Liver (tissue), 9 donors: ENCODE measurements around the gene OLFML1. TPM values are rescaled to one million over a fixed set of nuclear protein-coding genes. Genes with fewer than 3 reads are reported as not detected.
A peak's percentile ranks its signal among the peaks of the same experiment; 100 is the strongest.

Source experiments
- DNase-seq: peaks from one replicate; pipeline ENCODE4 v3.0.0-alpha.2; 2017; ENCODE audit warnings: low spot score
- H3K27ac ChIP-seq, 2 donors: one replicate each; pipeline ENCODE4 v1.7.0; 2013; ENCODE audit warnings: inconsistent platforms in 2 of 2, low read length in 2 of 2, control low read depth in 1 of 2, low read depth in 1 of 2, mild to moderate bottlenecking in 1 of 2
- H3K27me3 ChIP-seq, 4 donors: one replicate each; pipeline versions ENCODE4 v1.6.1 to v1.7.0; 2013; ENCODE audit warnings: low read length in 3 of 4, inconsistent platforms in 1 of 4, mild to moderate bottlenecking in 1 of 4, moderate library complexity in 1 of 4; ENCODE audit not compliant: control insufficient read depth in 4 of 4, insufficient read depth in 4 of 4
- H3K36me3 ChIP-seq, 4 donors: one replicate each; pipeline versions ENCODE4 v1.6.1 to v1.7.0; 2013; ENCODE audit warnings: low read length in 3 of 4, mild to moderate bottlenecking in 3 of 4, low read depth in 1 of 4, moderate library complexity in 1 of 4; ENCODE audit not compliant: control insufficient read depth in 4 of 4, insufficient read depth in 3 of 4
- H3K4me1 ChIP-seq, 4 donors: one replicate each; pipeline versions ENCODE4 v1.6.1 to v1.7.0; 2013; ENCODE audit warnings: low read length in 3 of 4, mild to moderate bottlenecking in 3 of 4, moderate library complexity in 1 of 4; ENCODE audit not compliant: control insufficient read depth in 4 of 4, insufficient read depth in 4 of 4
- H3K4me3 ChIP-seq, 3 donors: one replicate each; pipeline versions ENCODE4 v1.6.1 to v1.7.0; 2013; ENCODE audit warnings: low read length in 3 of 3, control low read depth in 1 of 3, low read depth in 1 of 3, mild to moderate bottlenecking in 1 of 3
- H3K9ac ChIP-seq, 2 donors: one replicate each; pipeline ENCODE4 v1.7.0; 2013; ENCODE audit warnings: low read length in 2 of 2, mild to moderate bottlenecking in 2 of 2, moderate library complexity in 2 of 2, control low read depth in 1 of 2, low read depth in 1 of 2
- H3K9me3 ChIP-seq, 4 donors: one replicate each; pipeline versions ENCODE4 v1.6.1 to v1.7.0; 2013; ENCODE audit warnings: low read length in 3 of 4; ENCODE audit not compliant: control insufficient read depth in 4 of 4
- EGR1 ChIP-seq, 2 donors: IDR thresholded peaks; 2 replicates each; pipeline ENCODE4 v1.6.1; 2016 to 2018; ENCODE audit warnings: antibody characterized with exemption in 2 of 2, low read depth in 2 of 2
- FOXA1 ChIP-seq: IDR thresholded peaks from 2 replicates; pipeline ENCODE4 v1.6.1; 2016; ENCODE audit warnings: antibody characterized with exemption
- GABPA ChIP-seq, 2 donors: IDR thresholded peaks in 1 of 2; conservative IDR thresholded peaks in 1 of 2; 2 replicates each; pipeline ENCODE4 v1.6.1; 2016; ENCODE audit warnings: antibody characterized with exemption in 2 of 2, mild to moderate bottlenecking in 1 of 2, moderate library complexity in 1 of 2
- HNF4A ChIP-seq, 2 donors: conservative IDR thresholded peaks; 2 replicates each; pipeline ENCODE4 v1.6.1; 2016; ENCODE audit warnings: antibody characterized with exemption in 2 of 2, mild to moderate bottlenecking in 2 of 2
- HNF4G ChIP-seq: IDR thresholded peaks from 2 replicates; pipeline ENCODE4 v1.6.1; 2016; ENCODE audit warnings: antibody characterized with exemption
- JUND ChIP-seq, 2 donors: IDR thresholded peaks; 2 replicates each; pipeline ENCODE4 v1.6.1; 2016; ENCODE audit warnings: antibody characterized with exemption in 2 of 2
- NR2F2 ChIP-seq: IDR thresholded peaks from 2 replicates; pipeline ENCODE4 v1.6.1; 2016; ENCODE audit warnings: antibody characterized with exemption
- RAD21 ChIP-seq, 2 donors: IDR thresholded peaks; 2 replicates each; pipeline ENCODE4 v1.6.1; 2016; ENCODE audit warnings: antibody characterized with exemption in 2 of 2, mild to moderate bottlenecking in 2 of 2
- RXRA ChIP-seq, 2 donors: IDR thresholded peaks; 2 replicates each; pipeline ENCODE4 v1.6.1; 2017 to 2018; ENCODE audit warnings: antibody characterized with exemption in 2 of 2, mild to moderate bottlenecking in 1 of 2
- SP1 ChIP-seq: IDR thresholded peaks from 2 replicates; pipeline ENCODE4 v1.6.1; 2018; ENCODE audit warnings: antibody characterized with exemption, mild to moderate bottlenecking
- TAF1 ChIP-seq: conservative IDR thresholded peaks from 2 replicates; pipeline ENCODE4 v1.6.1; 2016; ENCODE audit warnings: antibody characterized with exemption, mild to moderate bottlenecking
- YY1 ChIP-seq: IDR thresholded peaks from 2 replicates; pipeline ENCODE4 v1.6.1; 2016; ENCODE audit warnings: antibody characterized with exemption, mild to moderate bottlenecking
- WGBS: extraction: QIAGEN DNeasy Blood & Tissue Kit; methylation state at CpG from one replicate; pipeline ENCODE4 v1.1.7; 2013; 5-methylcytosine and 5-hydroxymethylcytosine counted together
- polyA plus RNA-seq, 2 donors: library from polyadenylated mRNA; stranded (reverse) in 1 of 2; unstranded in 1 of 2; fragments of 200-250 nt in 1 of 2; fragments of >200 nt in 1 of 2; fragmentation: Nextera tagmentation in 1 of 2; extraction: Ambion mirVana in 1 of 2; gene quantifications; one replicate each; pipeline versions ENCODE4 v1.2.1 to v1.2.3, GENCODE V29; 2013 to 2015
- total RNA-seq, 2 donors: library from RNA; depleted of rRNA; stranded (reverse); fragments of >200 nt; gene quantifications; one replicate each; pipeline ENCODE4 v1.2.3, GENCODE V29; 2014
- TF ChIP-seq, protein P1 (sequence below): IDR thresholded peaks from 2 replicates; pipeline ENCODE4 v1.6.1; 2016; ENCODE audit warnings: antibody characterized with exemption
- TF ChIP-seq, protein P2 (sequence below): IDR thresholded peaks from 2 replicates; pipeline ENCODE4 v1.6.1; 2016; ENCODE audit warnings: antibody characterized with exemption
- TF ChIP-seq, protein P3 (sequence below): IDR thresholded peaks from 2 replicates; pipeline ENCODE4 v1.6.1; 2016; ENCODE audit warnings: antibody characterized with exemption
- TF ChIP-seq, protein P4 (sequence below): IDR thresholded peaks from 2 replicates; pipeline ENCODE4 v1.6.1; 2016; ENCODE audit warnings: antibody characterized with exemption, mild to moderate bottlenecking
- TF ChIP-seq, protein P5 (sequence below): fragments of 150-350 bp; IDR thresholded peaks from 2 replicates; pipeline ENCODE4 v1.5.1; 2017; ENCODE audit warnings: improper control_type of control experiment, low read depth, low read length; ENCODE audit not compliant: missing input control
- donor health status: healthy.
- donor health status: healthy.
- donor health status: healthy.
- donor health status: healthy.
- donor health status: healthy.

Gene OLFML1
- total and polyA plus RNA-seq, 4 donors: 2.8 to 4.2 (median 2.9) TPM

DNA sequence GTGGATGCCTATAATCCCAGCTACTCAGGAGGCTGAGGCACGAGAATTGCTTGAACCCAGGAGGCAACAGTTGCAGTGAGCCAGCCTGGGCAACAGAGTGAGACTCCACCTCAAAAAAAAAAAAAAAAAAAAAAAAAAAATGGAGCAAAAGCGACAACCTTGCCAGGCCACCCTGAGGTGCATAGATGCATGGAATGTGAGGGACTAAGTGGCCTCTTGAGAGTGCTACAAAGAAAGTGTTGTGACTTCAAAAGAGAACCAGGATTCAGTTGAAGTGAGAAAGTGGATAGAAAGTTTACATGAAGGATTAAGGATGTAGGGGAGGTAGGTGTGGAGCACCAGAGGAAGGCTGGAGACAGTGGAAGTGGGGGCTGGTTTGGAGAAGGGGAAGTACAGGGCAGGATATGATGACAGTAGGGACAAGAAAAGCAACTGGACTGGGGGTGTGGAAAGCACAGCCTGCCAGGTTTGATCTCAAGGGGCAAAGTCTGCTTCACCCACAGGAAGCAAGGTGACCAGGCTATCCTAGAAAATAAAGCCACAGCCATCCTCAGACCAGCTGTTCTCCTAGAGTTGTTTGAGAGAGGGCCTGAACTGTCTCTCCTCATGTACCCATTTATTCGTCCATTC is 36.0 kb upstream of the OLFML1 start:
- peak; percentile 76 to 84 for TF ChIP-seq HNF4A (conservative IDR thresholded peaks at IDR 0.05)
- TF ChIP-seq, protein P1, sequence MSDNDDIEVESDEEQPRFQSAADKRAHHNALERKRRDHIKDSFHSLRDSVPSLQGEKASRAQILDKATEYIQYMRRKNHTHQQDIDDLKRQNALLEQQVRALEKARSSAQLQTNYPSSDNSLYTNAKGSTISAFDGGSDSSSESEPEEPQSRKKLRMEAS: no peak
- no peaks in the 10 kb centered on the region for H3K4me1 ChIP-seq
- 92% methylated on average over 3 of the region's 3 CpGs for WGBS
- no peaks in the 10 kb centered on the region for H3K9me3 ChIP-seq
- H3K36me3 ChIP-seq: peaks cover 0 to 2% (median 0%) of the 10 kb centered on the region in 4 donors
- no peaks in the 10 kb centered on the region for H3K27me3 ChIP-seq
- no peak overlapping the region for H3K27ac ChIP-seq
- H3K9ac ChIP-seq: no peak overlapping the region
- DNase-seq: no peak
- no peak overlapping the region for H3K4me3 ChIP-seq

DNA sequence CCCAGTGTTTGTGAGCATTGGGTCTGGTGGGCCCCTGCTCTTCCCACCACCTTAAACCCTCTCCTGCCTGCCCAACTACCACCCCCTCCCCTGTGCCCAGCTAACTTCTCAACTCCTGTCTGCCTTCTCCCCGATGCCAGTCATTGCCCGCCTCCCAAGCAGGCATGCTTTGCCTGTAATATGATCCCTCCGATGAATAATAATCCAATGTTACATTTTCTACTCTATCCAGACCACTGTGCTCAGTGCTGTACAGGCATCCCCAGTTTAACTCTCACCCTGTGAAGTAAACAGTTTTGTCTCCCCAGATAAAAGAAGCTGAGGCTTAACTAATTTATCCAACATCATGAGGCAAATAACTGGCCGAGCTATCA is 35.5 kb upstream of the OLFML1 start:
- no peak for DNase-seq
- Histone ChIP-seq H3K27ac (no peak overlapping the region), H3K4me3 (no peak overlapping the region), H3K27me3 (no peaks in the 10 kb centered on the region), H3K9me3 (no peaks in the 10 kb centered on the region), H3K36me3 (peaks cover 0 to 2% (median 0%) of the 10 kb centered on the region in 4 donors), H3K9ac (no peak overlapping the region), H3K4me1 (no peaks in the 10 kb centered on the region)
- WGBS: 93% methylated on average over 4 of the region's 4 CpGs
- TF ChIP-seq HNF4G (no peak), HNF4A (conservative IDR thresholded peaks at IDR 0.05) (no peak), FOXA1 (no peak), RAD21 (IDR thresholded peaks at IDR 0.05) (no peak), EGR1 (IDR thresholded peaks at IDR 0.05; ENCODE audit: low read depth in 2 of 2) (no peak), TAF1 (no peak), JUND (IDR thresholded peaks at IDR 0.05) (no peak), YY1 (no peak), NR2F2 (no peak), SP1 (no peak), GABPA (IDR thresholded peaks at IDR 0.05 in 1 of 2, conservative IDR thresholded peaks at IDR 0.05 in 1 of 2) (no peak), RXRA (IDR thresholded peaks at IDR 0.05) (no peak)
- TF ChIP-seq, protein P2, sequence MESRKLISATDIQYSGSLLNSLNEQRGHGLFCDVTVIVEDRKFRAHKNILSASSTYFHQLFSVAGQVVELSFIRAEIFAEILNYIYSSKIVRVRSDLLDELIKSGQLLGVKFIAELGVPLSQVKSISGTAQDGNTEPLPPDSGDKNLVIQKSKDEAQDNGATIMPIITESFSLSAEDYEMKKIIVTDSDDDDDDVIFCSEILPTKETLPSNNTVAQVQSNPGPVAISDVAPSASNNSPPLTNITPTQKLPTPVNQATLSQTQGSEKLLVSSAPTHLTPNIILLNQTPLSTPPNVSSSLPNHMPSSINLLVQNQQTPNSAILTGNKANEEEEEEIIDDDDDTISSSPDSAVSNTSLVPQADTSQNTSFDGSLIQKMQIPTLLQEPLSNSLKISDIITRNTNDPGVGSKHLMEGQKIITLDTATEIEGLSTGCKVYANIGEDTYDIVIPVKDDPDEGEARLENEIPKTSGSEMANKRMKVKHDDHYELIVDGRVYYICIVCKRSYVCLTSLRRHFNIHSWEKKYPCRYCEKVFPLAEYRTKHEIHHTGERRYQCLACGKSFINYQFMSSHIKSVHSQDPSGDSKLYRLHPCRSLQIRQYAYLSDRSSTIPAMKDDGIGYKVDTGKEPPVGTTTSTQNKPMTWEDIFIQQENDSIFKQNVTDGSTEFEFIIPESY: no peak
- TF ChIP-seq, protein P3, sequence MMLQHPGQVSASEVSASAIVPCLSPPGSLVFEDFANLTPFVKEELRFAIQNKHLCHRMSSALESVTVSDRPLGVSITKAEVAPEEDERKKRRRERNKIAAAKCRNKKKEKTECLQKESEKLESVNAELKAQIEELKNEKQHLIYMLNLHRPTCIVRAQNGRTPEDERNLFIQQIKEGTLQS: no peak
- TF ChIP-seq, protein P4, sequence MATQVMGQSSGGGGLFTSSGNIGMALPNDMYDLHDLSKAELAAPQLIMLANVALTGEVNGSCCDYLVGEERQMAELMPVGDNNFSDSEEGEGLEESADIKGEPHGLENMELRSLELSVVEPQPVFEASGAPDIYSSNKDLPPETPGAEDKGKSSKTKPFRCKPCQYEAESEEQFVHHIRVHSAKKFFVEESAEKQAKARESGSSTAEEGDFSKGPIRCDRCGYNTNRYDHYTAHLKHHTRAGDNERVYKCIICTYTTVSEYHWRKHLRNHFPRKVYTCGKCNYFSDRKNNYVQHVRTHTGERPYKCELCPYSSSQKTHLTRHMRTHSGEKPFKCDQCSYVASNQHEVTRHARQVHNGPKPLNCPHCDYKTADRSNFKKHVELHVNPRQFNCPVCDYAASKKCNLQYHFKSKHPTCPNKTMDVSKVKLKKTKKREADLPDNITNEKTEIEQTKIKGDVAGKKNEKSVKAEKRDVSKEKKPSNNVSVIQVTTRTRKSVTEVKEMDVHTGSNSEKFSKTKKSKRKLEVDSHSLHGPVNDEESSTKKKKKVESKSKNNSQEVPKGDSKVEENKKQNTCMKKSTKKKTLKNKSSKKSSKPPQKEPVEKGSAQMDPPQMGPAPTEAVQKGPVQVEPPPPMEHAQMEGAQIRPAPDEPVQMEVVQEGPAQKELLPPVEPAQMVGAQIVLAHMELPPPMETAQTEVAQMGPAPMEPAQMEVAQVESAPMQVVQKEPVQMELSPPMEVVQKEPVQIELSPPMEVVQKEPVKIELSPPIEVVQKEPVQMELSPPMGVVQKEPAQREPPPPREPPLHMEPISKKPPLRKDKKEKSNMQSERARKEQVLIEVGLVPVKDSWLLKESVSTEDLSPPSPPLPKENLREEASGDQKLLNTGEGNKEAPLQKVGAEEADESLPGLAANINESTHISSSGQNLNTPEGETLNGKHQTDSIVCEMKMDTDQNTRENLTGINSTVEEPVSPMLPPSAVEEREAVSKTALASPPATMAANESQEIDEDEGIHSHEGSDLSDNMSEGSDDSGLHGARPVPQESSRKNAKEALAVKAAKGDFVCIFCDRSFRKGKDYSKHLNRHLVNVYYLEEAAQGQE: no peak
- TF ChIP-seq, protein P5, sequence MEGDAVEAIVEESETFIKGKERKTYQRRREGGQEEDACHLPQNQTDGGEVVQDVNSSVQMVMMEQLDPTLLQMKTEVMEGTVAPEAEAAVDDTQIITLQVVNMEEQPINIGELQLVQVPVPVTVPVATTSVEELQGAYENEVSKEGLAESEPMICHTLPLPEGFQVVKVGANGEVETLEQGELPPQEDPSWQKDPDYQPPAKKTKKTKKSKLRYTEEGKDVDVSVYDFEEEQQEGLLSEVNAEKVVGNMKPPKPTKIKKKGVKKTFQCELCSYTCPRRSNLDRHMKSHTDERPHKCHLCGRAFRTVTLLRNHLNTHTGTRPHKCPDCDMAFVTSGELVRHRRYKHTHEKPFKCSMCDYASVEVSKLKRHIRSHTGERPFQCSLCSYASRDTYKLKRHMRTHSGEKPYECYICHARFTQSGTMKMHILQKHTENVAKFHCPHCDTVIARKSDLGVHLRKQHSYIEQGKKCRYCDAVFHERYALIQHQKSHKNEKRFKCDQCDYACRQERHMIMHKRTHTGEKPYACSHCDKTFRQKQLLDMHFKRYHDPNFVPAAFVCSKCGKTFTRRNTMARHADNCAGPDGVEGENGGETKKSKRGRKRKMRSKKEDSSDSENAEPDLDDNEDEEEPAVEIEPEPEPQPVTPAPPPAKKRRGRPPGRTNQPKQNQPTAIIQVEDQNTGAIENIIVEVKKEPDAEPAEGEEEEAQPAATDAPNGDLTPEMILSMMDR: no peak
